HG03460 (cell line): Measurements from ENCODE around the gene GLIS1.

Source experiments
- ATAC-seq: cut with Tn5 transposase; IDR thresholded peaks from one replicate; pipeline ENCODE4 v1.9.1; 2021; ENCODE audit not compliant: unreplicated experiment

Gene GLIS1

DNA sequence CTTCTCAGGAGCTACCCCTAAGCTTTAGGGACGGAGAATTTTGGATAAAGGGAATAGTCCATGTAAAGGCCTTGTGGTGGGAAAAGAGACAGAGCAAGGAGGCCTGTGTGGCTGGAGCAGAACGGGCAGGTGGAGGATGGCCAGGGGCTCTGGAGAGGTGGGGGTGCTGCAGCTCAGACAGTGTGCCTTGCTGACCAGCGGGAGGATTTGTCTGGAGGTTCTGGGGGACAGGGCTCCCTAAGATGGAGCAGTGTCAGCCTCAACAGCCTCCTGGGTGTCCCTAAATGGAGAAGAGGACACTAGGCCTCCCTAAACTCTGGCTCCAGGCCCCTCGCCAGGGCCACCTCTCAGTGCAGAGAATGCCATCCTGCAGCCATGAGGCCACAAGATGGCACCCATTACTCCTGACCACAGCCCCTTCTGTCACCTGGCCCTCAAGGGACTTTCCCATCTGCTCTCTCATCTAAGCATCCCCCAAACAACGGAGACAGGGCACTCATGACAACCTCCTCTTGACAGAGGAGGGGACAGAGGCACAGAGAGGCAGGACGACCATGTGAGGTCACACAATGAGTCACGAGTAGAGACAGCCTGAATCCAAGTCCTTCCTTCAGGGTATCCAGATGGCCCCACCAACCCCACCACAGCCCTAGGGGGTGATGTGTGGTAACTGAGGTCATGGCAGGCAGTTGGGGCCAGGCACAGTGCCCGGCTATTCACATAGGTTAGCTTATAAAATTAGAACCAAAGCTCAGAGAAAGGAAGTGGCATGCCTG lies 185.0 kb downstream of the GLIS1 start:
- ATAC-seq: no peak

DNA sequence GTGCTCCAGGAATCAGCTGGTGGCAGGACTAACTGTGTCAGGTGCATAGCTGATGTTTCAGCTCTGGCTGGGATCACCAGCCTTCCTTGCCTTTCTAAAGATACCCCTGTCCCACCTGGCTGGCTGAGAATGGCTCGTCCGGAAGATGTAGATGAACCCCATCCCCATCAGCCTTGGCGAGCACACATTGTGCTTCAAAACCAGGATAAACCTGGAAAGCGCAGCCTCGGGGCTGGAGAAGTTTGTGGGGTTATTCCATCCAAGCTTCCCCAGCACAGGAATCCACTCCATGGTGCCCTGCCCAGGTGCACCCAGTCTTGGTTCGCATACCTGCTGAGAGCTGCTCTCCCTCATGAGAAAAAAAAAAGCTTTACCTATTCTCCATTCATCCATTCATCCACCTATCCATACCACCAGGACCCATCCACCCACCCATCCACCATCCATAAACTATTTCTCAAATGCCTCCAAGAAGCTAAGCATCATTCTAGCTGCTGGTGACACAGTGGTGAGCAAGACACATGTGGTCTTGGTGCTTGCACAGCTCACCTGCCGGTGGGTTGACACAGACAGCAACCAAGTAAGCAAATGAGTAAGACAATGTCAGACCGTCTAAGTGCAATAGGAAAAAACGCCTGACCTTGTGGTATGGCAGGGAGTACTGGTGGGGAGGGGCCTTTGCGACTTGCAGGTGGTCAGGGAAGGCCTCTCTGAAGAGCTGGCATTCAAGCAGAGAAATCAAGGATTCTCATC lies 185.8 kb downstream of the GLIS1 start:
- ATAC-seq: no peak

DNA sequence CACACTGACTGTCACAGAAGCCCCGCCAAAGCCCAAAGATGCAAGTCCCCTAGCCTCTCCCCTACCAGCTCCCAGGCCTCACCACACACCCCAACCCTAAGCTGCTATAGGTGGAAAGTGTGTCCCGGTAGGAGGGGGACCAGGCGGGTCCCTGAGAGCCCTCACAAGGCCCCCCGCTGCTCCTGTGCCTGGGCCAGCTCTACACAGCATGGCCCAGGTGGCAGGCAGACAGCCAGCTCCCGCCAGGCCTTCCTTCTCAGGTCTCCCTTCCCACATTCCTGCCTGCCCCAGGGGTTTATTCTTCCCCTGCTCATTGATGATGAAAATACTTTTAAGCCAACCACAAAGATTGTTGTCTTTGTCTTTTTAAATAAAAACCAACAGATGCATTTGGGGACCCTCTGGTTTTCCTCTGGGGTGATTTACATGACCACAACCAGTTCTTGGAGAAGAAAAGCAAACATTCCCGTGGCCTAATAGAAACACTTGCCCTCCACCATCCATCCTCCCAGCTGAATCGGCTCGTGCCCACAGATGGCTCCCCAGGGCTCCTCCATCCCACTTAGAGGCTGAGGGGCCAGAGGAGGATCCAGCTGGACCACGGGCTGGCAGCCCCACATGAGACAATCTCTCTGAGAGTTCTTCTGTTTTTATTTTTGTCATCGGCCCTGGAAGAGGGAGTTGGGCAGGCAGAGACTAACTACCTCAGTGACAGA lies 186.7 kb downstream of the GLIS1 start:
- no peak for ATAC-seq

DNA sequence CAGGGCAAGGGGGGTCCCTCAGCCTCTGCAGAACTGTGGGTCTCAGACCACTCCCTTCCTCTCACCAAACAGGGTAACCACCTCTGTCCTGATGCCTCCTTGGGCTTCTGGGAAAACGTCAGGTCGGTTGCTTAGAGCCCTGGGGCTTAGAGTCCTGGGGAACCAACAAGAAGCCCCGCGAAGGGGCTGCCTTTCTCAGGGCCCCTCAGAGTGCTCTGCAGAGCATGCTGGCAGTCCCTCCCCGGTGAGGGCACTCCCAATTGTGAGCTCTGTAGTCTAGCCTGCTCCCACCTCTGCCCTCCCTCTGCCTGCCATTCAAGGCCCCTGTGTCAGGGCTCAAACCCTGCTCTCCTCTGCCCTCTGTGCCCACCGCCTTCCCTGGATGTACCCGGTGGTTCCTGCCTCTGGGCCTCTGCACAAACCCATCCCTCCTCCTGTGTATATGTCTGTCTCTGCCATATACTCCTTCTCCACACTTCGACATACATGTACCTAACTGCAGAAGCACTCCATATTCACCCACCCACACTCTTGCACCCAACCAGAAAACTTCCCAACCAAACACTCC lies 187.5 kb downstream of the GLIS1 start:
- ATAC-seq: no peak

DNA sequence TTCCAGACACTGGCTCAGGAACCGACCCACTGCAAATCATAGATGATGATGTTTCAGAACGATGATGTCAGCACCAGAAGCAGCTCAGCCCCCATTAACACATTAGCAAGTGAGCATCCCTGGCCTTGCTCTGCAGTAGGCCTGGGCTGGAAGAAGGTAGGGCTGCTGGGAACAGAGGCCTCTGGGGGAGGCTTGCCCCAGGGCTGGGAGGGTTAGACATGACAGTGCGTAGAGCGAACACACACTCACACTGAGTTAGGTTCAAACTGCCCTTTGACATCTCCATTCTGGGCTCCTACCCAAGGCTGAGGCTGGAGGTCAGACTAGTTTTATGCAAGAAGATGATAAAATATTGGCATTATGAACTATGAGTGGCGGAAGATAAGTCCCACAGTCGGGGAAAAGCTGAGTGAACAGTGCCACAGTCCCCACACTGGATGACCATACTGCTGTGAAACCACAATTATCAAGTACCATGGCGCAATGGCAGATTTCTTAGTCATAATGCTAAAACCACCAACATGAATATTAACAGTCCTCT lies 188.7 kb downstream of the GLIS1 start:
- ATAC-seq: no peak

DNA sequence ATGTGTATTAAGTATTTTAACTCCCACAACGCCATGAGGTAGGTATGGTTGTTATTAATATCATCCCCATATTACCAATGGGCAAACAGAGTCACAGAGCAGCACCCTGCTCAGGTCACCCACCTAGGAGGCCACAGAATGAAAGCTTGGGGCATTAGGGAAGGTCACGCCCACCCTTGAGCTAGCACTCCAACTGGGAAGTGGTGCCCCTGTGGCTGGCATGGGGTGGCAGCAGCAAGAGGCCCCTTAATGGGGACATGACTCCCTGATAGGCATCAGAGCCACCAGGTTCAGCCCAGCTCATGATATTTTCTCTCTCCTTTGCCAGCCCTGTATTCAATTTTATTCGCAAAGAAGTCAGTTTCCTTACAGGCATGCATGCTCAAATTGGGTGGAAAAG lies 189.2 kb downstream of the GLIS1 start:
- no peak for ATAC-seq

DNA sequence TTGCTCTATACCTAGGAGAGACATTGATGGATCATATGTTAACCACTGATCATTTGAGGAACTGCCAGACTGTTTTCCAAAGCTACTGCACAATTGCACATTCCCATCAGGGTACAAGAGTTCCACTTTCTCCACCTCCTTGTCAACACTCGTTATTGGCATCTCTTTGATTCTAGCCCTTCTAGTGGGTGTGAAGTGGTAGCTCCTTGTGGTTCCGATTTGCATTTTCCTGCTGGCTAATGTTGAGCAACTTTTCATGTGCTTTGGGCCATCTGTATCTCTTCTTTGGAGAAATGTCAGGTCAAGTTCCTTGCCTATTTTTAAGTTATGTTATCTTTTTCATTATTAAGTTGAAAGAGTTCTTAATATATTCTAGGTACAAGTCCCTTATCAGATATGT lies 189.7 kb downstream of the GLIS1 start:
- ATAC-seq: no peak

DNA sequence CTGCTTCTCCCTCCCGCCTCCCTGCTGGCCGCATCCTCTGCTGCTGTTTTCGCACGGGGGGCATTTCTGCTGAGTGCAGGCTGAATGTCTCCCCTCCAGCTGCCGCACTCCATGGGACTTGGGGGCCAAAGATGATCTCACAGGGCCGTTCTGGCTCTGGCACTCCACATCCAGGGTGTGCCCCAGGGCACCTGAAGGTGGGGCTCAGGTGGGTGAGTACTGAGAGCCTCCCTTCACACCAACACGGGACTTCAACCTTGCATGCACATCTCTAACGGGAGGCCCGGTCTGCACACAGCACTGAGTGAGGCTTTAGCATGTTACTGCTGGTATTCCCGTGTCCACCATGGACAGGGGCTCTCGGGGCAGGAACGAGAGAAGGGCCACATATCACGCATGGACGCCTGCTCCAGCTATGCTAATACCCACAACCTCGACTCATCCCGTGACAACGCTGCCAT lies 190.9 kb downstream of the GLIS1 start:
- ATAC-seq: no peak

DNA sequence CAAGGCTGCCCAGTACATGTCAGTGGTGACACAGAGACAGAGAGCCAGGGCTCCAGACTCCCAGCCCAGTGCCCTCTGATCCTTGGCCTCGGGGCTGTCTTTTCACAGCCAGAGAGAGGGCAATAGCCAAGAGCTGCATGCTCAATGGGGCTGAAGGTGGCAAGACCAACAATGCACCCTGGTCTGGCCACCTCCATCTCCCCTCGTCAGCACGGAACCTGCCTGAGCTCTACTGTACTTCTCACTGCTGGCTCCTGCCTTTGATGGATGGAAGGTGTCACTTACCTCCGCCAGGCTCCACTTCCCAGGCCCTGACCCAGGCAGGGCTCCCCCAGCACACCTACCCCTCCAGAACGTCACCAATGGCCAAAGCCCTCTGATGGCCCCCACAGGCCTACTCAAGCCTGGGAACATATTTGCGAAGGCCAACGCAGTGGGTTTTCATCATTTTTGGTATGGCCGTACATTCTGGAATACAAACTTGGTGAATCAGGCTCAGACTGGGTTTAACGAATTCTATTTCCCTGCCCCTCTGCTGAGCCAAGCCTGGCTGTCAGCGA lies 191.7 kb downstream of the GLIS1 start:
- no peak for ATAC-seq

DNA sequence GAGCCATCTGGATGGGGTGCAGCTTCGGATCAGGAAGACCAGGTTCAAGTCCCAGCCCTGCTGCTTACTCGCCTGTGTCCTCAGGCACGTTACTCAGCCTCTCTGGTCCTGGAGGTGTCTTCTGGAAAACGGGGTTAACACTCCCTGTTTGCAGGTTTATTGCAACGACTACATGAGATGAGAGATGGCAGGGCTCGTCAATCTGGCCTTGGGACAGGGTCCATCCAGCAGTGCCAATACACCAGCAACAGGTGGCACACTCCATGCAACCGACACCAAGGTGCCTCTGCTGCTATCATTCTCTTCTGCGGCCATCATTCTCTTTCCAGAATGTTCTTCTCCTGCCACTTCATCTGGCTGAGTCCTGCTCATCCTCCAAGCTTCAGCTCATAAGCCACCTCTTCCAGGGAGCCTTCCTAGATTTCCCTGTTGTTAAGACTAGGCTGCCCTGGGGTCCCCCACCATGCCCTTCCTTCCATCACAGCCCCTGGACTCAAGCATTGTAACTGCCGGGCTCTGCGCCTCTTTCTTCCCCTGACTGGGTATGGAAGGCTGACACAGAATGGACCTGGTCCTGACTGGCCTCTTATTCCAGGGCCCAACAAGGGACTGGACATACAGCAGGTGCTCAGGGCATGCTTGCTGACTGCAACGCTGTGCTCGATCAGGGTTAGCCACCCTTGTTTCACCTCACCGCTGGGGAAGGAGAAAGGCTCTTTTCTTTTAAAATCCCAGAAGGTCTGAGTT lies 192.4 kb downstream of the GLIS1 start:
- no peak for ATAC-seq

DNA sequence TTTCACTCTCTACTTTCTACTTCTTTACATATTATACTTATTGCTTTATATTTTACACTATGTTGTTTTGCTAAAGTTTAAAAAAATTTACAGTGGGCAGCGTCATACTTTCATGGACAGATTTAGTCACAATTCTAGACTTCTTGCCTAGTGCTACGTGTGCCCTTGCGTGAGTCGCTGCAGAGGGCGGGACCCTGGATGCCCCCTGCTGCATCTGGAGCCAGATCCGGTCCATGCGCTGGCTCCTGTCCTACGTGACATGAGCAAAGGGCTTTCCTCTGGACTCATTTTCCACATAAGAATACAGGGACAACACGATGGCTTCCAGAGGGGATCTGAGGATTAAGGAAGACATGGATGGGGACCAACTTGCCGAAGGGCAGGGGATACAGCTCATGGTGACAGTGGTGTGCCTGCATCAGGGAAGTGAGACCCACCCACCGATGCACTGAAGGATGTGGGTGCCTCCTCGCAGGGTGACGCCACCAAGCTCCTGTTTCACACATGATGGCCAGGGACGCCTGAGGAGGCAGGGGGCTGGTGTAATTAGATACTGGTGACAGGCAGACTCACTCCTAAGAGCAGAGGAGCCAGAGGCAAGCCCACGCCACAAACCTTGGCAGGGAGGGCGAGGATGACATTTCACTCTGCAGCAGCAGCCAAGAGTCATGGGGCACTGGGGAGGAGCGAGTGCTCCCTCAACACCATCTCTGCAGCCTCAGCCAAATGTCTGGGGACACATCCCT lies 193.1 kb downstream of the GLIS1 start:
- no peak for ATAC-seq

DNA sequence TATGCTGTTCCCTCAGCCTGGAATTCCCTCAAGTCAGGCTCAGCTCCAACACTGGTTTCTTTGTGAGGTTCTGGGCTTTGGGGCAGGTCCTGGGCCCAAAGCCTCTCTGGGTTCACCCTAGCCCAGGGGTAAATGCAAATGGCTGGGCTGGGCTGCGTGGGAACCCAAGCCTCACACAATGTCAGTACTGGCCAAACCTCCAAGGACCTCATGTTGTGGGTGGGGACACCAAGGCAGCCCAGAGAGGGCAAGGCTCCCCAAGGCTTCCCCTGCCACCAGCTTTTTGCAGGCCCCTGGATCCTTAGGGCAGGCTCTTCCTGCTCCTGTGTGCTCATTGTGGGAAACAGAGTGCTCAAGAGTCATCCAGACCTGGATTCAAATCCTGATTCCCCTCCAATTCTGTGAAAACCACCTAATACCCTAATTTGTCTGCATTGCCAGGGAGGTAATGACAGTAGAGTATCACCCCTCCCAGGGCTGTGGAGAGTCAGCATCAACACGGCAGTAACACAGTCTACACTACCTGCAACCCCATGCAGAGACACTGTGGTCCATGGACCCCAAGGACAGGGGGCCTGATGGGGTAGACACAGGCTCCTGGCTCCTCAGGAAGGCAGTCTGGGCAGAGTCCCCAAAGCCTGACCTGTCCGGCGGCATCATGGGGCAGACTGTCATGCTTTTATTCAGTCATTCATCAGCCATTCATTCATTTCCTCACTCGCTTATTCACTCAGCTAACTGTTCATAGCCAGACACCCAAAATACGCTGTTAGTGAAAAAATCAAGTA lies 194.0 kb downstream of the GLIS1 start:
- ATAC-seq: no peak

DNA sequence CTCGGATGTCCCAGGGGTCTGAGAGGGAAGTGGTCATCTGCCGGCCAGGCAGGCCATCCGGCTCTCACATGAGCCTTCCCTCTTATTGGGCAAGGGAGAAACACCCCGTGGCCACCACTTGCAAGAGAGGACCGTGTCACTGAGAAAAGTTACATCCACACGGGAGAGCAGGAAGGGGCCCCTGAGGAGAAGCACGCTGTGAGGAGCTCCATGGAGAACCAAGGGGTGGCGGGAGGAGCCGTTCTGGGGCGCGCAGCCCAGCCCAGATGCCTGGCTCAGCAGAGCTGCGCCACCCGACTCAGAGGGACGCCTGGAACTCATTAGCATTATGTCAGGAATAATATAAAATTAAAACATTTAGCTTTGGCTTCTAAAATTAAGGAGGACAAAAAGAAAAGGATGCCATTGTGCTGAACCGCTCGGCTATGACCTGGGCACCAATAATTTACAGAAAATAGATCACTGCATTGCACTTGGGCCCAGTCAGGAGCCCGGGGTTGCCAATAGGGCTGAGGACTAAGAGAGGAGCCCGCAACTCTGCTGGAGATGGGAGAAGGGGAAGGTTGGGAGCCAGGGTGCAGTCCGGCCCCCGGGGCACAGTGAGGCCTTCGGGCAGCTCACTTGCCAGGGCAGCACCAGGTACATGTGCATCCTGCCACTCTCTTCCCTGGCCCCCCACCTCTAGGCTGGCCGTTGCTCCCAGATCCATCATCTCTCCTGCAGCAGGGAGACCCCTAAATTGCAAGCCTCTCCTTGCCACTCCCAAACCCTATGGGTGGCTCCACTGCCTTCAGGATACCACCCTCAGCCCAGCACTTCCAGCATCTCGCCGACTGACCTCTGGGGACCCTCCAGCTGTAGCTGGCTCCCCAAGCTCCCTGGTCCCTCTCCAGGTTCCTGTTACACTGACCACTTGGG lies 194.9 kb downstream of the GLIS1 start:
- ATAC-seq: no peak

DNA sequence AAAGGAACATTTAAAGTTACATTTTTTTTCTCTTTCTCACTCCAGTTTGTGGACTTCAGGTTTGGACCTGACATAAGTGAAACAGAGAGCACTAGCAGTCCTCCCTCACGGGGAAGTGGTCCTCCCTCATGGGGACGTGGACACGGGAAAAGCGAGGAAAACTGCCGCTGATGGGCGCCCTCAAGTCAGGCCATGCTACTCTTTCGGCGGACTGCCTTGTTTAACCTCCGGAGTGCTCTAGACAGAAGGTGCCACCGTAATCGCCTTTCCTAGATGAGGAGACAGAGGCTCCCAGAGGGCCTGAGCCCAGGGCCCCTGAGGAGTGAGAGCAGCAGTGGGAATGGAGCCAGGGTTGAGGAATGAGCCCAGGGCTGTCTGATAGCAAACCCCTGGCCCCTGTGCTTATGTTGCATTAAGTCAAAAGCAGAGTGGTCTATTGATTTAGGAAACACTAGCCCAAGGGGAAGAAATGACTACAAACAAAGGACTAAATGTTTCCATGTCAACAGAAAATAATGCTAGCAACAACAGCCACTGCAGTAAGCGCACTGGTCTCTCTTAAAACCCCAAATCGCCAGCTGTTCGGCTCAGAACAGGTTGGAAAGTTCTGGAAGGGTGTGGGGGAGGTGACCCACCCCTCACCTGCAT lies 195.7 kb downstream of the GLIS1 start:
- ATAC-seq: no peak

DNA sequence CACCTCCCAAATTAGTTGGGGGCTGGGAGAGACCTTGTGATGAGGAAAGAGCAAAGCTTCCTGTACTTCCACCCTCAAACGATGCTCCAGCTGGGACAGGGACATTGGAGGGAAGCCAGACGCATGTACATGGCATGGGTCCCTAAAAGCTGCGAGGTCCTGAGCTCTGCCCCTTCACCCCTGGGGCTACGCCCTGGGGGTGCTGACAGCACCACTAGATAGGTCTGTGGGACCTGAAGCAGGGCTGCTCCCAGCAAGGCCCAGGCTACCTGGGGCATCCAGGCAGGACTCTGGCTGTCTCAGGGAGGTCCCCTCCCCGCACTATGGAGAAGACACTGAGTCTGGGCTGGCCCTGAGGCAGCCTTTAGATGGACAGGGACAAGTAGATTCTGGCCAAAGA lies 196.4 kb downstream of the GLIS1 start:
- ATAC-seq: no peak

DNA sequence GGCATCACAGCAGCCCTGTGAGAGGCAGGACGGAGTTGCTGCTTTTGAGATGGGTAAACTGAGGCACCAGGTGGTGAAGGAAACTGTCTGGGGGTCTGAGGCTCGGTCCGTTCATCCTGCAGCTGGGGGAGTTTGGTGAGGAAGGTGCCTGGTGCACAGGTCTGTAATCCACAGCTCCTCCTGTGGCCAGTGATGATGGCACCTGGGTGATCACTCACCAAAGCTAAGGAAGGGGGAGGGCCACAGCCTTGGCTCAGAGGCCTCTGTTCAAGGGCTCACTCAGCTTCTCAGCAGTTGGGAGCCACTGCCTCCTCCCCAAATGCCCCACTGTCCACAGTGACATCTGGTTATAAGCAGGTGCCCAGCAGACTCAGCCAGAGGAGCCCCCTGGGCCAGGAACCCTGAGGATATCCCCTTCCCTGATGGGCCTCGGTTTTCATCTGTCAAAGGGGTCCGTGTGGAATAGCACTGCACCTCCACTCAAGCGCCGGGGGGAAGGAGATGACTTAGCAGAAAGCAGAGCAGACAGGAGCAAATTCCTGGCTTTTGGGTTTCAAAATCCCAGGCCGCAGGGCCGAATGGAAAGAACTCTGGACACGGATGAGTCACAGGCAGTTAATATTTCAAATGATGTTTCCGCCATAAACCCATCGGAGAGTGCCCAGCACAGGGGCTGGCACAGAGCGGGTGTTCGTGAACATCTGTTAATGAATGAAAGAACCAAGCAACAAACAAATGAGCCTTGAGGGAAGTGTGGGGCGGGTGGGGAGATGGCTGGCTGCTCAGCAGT lies 197.0 kb downstream of the GLIS1 start:
- no peak for ATAC-seq
